ENCODE data around the gene GATAD1.
"Not testable (repeated sequence)": the region's sequence is repeated elsewhere in the genome, so short reads cannot be mapped to it uniquely, and the experiment has no call there.

GATAD1 gene

DNA sequence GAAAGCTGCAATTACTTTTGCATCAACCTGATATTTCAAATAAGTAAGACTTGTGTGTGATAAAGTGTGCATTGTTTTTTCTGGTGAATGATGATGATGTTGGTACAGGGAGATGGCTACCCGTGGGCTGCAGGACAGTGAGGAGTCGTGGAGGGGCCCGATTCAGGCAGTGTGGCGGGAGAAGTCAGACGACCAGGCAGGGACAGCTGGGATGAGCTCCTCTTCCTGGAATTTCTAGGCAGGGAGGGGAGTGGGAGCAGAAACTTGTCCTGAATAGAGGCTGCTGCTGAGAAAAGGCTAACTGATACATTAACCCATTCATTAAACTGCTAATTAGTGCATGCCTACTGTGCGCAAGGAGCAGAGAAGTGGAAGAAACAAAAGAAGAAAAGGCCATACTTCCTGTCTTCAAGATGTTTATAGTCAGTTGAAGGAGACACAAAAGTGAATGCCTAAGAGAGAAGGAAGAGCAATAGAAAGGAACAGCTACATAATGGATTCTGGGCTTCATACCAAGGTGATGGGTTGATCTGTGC lies 9.3 kb upstream of the GATAD1 start:
- DNase-seq: no peak

DNA sequence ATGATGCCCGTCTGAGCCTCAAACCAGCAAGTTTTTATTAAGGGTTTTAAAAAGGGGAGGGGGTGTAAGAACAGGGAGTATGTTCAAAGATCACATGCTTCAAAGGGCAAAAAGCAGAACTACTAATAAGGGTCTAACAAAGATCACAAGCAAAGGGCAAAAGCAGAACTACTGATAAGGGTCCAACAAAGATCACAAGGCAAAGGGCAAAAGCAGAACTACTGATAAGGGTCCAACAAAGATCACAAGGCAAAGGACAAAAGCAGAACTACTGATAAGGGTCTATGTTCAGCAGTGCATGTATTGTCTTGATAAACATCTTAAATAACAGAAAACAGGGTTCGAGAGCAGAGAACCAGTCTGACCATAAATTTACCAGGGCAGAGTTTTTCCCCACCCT lies 4.6 kb upstream of the GATAD1 start:
- not testable (repeated sequence) for DNase-seq

DNA sequence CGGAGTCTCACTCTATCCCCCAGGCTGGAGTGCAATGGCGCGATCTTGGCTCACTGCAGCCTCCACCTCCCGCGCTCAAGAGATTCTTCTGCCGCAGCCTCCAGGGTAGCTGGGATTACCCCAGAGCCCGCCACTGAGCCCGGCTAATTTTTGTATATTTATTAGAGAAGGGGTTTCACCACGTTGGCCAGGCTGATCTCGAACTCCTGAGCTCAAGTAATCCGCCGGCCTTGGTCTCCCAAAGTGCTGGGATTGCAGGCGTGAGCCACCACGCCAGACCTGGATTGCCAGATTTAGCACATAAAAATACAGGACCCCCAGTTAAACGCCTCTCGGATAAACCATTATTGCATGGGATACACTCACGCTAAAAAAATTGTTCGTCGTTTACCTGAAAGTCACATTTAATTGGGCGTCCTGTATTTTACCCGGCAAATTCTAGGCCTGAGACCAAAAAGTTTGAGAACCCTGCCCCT lies 375 bp upstream of the GATAD1 start:
- DNase-seq: no peak

DNA sequence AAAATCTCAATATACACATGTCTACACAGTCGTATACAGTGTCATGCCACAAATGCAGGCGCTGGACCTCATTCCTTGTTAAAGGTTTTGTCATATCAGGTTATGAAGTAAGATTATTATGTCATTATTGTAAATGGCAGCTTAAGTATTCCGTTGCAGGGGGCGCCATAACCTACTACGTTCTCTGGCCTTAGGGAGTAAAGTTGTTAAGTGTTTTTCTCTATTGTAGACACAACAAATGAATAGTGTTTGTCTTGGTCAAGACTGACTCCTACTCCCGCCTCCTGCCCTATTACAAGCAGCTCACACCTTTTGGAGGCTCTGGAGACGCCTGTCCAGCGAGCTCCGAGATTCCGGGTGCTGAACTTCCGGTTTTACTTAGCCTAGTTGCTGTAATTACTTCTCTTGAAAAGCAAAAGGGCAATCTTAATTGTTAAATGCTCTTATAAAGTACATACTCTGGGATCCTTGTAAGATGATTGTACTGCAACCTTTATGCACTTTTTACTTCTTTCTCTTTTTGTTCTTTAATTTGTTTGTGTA lies 994 bp downstream of the GATAD1 start:
- DNase-seq: peak; percentile 24

DNA sequence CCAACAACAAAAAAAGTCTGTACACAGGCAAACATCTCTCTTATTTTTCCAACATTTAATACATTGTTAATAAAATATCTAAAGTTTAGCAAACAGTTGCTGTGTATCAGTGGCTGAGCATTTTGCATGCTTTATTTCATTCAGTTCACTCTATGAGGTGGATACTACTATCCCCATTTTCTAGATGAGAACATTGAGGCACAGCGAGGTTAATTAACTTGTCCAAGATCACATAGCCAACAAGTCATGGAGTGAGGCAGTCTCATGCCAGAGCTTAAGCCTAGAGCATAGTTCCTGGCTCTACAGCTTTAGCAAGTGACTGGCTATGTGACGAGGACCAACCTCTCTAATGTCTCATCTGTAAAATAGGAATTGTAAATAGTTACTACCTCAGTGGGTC lies 4.4 kb downstream of the GATAD1 start:
- DNase-seq: no peak

DNA sequence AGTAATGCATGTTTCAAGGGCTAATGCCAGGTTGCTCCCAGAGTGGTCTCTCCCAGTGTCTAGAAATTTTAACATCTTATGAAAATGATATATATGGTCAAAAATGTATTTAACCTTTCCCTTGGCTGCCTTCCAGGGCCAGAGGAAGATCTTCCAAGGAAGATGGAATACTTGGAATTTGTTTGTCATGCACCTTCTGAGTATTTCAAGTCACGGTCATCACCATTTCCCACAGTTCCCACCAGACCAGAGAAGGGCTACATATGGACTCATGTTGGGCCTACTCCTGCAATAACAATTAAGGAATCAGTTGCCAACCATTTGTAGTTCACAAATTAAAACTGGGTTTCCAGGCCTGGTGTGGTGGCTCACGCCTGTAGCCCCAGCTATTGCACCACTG lies 9.0 kb downstream of the GATAD1 start:
- DNase-seq: no peak

DNA sequence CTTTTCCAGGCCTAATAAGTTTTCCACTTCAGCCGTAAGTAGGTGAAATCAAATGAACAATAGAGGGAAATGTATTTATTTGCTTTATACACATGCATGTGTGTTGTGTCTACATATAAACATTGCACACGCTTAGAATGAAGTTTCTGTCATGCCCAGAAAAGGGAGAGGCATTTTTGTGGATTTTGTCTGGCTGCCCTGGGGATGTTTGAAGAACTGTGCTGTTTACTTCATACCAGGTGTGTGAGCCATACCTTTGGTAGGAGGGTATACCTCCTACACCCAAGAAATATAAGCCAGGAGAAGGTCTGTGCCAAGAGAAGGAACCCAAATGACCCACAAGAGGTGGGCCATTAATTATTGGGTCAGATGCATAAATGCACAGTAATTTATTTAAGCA lies 12.8 kb downstream of the GATAD1 start:
- no peak for DNase-seq

DNA sequence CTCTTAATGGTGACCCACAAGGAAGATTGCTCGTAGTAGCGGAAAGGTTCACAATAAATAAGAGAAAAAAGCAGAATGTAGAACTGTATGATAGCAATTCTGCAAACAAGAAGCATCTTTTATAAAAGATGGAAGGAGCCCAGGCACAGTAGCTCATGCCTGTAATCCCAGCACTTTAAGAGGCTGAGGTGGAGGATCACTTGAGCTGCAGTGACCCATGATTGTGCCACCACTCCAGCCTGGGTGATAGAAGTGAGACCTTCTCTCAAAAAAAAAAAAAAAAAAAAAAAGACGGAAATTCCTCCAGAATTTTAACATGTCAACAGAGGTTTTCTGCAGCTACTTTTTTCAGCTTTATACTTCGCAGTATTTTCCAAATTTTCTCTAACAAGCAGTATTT lies 13.2 kb downstream of the GATAD1 start:
- no peak for DNase-seq

DNA sequence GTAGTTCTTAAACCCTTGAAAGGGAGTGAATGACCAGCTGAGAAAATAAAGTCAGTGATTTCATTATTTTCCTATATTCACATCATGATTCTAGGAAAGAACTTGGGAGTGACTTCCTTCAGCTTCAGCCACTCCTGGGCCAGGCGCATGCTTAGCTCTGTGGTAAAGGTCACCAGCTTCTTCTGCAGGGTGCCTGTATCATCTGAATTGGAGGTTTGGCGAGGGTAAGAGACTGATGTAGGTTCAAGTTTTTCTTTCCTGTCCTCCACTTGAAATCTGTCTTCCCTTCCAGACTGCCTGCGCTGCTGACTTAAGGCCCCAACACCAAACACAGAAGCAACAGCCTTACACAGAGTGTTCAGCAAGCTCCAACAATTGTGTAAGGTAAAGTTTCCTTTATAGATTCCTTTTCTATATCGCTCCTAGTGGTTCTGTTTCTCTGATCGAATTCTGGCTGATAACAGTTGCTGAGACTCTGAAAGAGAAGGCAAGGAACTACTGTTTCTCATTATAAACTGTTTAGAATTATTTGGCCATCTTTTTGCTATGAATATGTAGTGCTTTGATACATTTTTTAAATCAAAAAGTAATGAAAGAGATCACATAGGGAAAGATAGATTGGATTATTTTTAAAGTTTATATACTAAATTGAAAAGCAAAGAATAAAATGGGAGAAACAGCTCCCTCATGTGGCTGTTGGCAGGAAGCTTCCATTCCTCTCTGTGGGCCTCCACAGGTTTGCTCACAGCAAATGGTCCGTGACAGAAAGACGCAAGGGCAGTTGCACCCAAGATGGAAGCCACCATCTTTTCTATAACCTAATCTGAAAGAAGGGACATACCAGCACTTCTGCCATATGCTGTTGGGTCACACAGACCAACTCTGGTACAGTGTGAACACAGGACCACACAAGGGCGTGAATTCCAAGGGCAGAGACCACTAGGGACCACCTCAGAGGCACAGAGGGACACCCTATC lies 14.0 kb downstream of the GATAD1 start:
- peak; percentile 31 for DNase-seq

DNA sequence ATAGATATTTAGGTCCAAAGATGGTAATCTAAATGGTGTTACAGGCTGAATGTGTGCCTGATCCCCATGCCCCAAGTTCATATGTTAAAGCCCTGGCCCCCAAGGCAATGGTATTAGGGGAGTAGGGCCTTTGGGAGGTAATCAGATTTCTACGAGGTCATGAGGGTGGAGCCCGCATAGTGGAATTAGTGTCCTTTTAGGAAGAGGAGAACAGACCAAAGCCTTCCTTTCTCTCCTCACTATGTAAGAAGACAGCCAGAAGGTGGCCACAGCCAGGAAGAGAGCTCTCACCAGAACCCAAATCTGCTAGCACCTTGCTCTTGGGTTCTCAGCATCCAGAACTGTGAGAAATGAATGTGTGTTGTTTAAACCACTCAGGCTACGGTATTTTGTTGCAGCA lies 15.3 kb downstream of the GATAD1 start:
- no peak for DNase-seq

DNA sequence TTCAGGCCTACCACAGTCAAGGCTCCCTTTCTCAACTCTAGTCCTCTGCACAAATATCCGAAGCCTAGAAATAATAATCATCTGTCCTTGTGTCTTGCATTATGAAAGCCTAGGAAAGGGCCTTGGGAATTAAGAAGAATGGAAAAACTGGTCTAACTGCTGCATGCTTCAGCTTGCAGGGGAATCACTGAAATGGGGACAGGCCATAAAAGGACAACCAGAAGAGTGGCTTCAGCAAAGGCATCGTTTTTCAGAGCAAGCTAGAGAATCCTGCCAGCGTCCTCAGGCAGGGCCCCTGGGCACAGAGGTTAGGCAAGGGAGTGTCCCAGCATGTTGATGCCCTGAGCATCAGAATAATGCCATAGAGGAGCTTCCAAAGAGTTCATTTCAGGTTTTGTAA lies 17.2 kb downstream of the GATAD1 start:
- DNase-seq: no peak

DNA sequence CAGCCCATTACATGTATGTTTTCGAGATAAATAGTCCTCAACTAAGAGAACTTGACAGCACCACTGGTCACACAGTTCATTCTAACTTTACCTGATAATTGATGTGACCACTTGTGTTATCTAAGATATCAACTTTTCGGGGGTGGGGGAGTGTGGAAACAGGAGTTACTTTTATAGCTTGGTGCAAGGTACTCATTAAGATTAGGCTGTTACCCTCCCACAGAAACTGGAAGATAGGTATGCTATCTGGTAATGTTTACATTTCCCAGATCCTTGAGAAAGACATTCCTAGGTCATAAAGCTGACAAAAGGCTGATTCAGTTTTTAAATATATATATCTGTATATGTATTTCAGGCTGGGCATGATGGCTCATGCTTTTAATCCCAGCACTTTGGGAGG lies 19.4 kb downstream of the GATAD1 start:
- no peak for DNase-seq

DNA sequence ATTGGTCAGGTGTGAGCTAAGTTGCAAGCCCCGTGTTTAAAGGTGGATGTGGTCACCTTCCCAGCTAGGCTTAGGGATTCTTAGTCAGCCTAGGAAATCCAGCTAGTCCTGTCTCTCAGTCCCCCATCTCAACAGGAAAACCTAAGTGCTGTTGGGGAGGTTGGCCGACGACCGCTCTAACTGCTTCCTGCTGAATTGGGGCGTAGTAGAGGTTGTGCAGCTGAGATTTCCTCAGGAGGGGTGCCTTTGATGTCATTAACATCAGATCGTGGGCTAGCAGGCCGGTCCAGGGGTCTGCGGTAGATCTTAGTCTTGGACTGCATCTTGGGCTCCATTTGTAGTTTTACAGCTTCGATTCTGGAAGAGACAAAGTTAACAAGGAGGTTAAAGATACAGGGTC lies 21.3 kb downstream of the GATAD1 start:
- DNase-seq: not testable (repeated sequence)

DNA sequence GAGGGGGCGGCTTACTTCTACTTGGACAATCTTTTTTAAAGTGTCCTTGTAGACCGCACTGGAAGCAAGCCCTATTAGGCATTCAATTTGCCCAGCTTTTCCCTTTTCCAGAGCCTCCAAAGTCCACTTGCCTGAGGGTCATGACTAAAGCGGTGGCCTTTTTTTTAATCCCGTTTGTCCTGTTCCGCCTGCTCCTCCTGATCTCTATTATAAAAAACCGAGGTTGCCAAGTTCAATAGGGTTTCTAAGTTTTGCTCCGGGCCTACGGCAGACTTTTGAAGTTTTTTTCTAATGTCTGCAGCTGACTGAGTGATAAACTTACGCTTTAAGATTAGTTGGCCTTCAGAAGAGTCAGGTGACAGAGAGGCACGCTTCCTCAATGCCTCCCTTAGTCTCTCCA lies 26.7 kb downstream of the GATAD1 start:
- not testable (repeated sequence) for DNase-seq

DNA sequence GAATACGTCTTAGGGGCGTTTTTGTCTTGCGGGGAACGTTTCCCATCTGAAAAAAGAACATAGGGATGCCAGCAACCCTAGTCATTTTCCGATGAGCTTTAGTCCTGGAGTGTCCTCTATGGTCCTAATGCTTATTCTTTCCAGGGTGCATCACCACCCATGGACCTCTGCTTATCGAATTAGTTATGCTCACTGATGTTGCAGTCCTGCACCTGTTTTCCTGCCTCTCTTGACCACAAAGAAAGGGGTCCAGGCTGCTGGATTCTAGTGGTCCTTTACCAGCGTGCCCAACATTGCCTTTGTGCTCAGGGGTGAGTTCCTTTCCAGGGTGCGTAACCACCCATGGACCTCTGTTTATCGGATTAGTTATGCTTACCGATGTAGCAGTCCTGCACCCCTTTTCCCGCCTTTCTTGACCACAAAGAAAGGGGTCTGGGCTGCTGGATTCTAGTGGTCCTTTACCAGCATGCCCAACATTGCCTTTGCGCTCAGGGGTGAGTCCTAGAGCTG lies 28.0 kb downstream of the GATAD1 start:
- DNase-seq: not testable (repeated sequence)

DNA sequence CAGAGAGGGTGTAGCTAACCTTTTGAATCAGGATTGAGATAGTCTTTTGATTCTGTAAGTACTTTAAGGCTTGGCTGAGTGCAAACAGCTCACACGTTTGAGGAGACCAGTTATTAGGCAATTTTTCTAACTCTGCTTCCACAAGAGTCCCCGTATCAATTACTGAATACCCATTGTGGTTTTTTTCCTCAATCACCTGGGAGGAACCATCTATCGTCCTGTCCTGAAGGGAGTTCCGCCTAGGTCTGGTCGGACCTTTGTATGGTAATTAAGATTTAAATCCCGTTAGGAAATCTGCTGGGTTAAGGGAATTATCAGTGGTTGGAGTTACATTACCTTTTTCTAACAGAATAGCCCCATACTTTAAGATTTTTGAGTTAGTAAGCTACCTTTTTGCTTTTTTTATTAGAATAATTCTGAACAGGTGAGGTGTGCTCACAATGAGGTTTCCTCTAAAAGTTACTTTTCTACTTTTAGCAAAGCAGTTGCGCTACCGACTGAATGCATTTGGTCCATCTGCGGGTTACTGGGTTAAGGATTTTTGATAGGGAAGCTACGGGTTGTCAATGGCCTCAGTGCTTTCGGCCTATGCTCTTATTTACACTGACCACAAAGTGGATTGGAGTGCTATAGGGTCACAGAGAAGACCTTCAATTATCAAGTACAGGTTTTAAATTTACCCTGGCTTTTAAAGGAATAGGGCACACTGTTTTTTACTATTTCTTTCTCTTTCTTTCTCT lies 28.7 kb downstream of the GATAD1 start:
- DNase-seq: not testable (repeated sequence)

DNA sequence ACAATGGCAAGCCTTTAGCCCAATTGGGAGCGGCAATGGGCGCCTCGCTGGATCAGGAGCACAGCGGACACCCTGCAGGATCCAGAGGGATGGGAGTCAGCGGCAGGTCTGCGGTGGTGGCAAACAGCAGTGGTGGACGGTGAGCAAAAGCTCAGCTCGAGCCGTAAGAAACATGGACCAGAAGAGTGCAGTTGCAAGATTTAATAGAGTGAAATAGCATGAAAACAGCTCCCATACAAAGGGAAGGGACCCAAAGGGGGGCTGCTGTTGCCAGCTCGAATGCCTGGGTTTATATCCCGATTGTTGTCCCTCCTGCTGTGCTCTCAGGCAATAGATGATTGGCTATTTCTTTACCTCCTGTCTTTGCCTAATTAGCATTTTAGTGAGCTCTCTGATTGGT lies 30.4 kb downstream of the GATAD1 start, which contains the start of gene ERVW-1:
ERVW-1 (minus strand) TSS at position 266 of the 400 bp plus-strand sequence. CDS start 7,565 bp downstream, outside the sequence.
- not testable (repeated sequence) for DNase-seq

DNA sequence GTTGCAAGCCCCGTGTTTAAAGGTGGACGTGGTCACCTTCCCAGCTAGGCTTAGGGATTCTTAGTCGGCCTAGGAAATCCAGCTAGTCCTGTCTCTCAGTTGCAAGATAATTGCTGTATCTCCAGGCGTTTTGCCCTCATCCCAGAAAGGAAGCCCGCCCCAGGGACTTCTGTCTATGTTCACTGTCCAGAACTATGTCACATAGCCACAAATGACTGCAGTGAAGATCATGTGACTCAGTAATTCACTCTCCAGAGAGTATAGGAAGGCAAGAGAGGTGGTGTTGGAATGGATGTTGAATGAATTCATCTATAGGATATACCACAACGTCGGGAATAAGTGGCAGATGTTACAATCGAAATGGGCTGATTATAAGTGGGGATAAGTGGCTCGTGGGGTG lies 30.8 kb downstream of the GATAD1 start:
- DNase-seq: no peak

DNA sequence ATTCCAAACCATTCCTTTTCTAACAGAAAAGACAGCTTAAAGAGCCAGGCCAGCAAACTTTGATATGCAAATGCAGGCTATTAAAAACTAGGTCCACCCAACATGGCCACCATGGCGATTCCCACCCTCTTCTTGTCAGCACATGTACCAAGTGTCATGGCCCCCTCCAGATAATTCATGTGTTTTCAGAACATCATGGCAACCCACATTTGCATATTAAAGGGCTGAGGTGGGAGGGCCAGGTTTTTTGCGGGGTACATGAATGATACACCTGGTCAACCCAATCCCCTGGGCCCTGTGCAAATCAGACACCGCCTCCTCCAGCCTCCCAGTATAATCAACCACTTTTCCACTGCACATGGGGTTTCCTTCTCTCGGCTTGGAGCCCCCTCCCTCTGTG lies 31.4 kb downstream of the GATAD1 start:
- no peak for DNase-seq

DNA sequence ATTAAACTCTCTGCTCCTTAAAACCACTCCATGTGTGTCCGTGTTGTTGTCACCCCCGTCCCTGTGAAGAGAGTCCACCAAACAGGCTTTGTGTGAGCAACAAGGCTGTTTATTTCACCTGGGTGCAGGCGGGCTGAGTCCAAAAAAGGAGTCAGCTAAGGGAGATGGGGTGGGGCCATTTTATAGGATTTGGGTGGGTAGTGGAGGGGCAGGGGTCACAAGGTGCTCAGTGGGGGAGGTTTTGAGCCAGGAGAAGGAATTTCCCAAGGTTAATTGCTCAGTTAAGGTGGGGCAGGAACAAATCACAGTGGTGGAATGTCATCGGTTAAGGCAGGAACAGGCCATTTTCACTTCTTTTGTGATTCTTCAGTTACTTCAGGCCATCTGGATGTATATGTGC lies 31.9 kb downstream of the GATAD1 start:
- not testable (repeated sequence) for DNase-seq

DNA sequence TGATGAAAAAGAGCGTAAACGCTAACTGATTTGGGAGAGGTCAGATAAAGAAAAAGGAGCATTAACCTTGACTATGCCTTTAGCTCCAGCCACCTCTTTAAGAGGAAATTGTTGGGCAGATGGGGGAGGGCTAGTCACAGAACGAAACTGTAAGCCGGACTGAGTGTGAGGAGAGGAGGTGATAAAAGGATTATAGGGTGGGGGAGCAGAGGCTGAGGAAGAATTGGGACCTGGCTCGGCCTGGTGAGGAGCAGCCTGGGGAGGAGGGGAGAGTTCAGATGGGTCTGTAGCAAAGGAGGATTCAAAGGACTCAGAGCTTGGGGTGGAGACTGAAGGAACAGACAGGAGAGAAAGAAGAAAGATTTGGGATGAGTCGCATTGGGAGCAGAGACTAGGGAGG lies 36.3 kb downstream of the GATAD1 start:
- not testable (repeated sequence) for DNase-seq

DNA sequence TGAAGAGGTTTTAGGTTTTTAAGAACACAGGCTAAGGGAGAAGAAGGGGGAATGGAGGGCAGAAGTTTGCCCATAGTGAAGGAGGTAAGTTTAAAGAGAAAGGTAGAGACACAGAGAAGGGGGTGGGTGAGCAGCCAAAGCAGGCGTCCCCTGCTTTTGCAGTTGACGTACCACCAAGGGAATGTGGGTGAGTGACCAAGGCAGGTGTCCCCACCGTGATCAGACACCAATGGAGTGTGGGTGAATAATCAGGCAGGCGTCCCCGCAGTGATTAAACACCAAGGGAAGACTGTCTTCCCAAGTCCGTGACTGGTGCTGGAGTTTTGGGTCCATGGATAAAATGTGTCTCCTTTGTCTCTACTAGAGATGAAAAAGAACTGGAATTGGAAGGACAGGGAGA lies 36.9 kb downstream of the GATAD1 start:
- not testable (repeated sequence) for DNase-seq

Measured in NCI-H2107 (cell line).